Breast epithelium (tissue), 3 donors: ENCODE results near the gene SPCS2.

Experiments
- CTCF ChIP-seq, 3 donors: fragments of 450-650 bp; IDR thresholded peaks; one replicate each; pipeline ENCODE4 v1.5.1; 2016 to 2017; ENCODE audit warnings: antibody characterized with exemption in 3 of 3, mild to moderate bottlenecking in 3 of 3, moderate library complexity in 3 of 3
- POLR2A ChIP-seq: fragments of 450-650 bp; IDR thresholded peaks from one replicate; pipeline ENCODE4 v1.6.1; 2016; ENCODE audit warnings: antibody characterized with exemption, mild to moderate bottlenecking, moderate library complexity

GRCh38 chr11:75002516-75002915 lies 53.5 kb downstream of the SPCS2 start:
- no peak for TF ChIP-seq CTCF (IDR thresholded peaks at IDR 0.05)
- no peak for TF ChIP-seq POLR2A
